ENCODE data around the gene EFNA5. TPM values are rescaled to one million over a fixed set of nuclear protein-coding genes. Genes with fewer than 3 reads are reported as not detected.
"Not testable (repeated sequence)": the region's sequence is repeated elsewhere in the genome, so short reads cannot be mapped to it uniquely, and the experiment has no call there.

The EFNA5 gene
- polyA plus RNA-seq, 2 donors = 3.4 to 4.9 TPM

- H3K4me3 ChIP-seq (ENCODE audit: low read depth in 1 of 2, low read length in 2 of 2) = no peak overlapping the region
- H3K4me1 ChIP-seq (ENCODE audit: control insufficient read depth in 2 of 2, insufficient read depth in 2 of 2, low read length in 1 of 2) = peaks cover 0 to 2% of the 10 kb centered on the region in 2 donors
- H3K36me3 ChIP-seq (ENCODE audit: control insufficient read depth in 2 of 2, insufficient read depth in 2 of 2, low read length in 1 of 2) = no peaks in the 10 kb centered on the region
- peak overlapping the region; percentile 71 to 84 for H3K27ac ChIP-seq (ENCODE audit: low read depth in 2 of 2, low read length in 1 of 2)
- H3K9me3 ChIP-seq (ENCODE audit: control insufficient read depth in 2 of 2, insufficient read depth in 1 of 2, low read depth in 1 of 2, low read length in 1 of 2) = no peaks in the 10 kb centered on the region
- H3K27me3 ChIP-seq (ENCODE audit: control insufficient read depth in 1 of 2, insufficient read depth in 2 of 2, low read length in 2 of 2) = no peaks in the 10 kb centered on the region
Observed at GRCh38 chr5:107456281-107456715, 214.4 kb downstream of the EFNA5 start.

GRCh38 chr5:107455111-107455544 is 215.6 kb downstream of the EFNA5 start:
- no peak overlapping the region for H3K4me3 ChIP-seq (ENCODE audit: low read depth in 1 of 2, low read length in 2 of 2)
- no peaks in the 10 kb centered on the region for H3K27me3 ChIP-seq (ENCODE audit: control insufficient read depth in 1 of 2, insufficient read depth in 2 of 2, low read length in 2 of 2)
- no peaks in the 10 kb centered on the region for H3K36me3 ChIP-seq (ENCODE audit: control insufficient read depth in 2 of 2, insufficient read depth in 2 of 2, low read length in 1 of 2)
- whole genome bisulfite sequencing, 2 donors = 57 to 59% methylated on average over 4 of the region's 4 CpGs
- H3K27ac ChIP-seq (ENCODE audit: low read depth in 2 of 2, low read length in 1 of 2) = peak overlapping the region in 1 of 2 donors; percentile 35
- peaks cover 0 to 2% of the 10 kb centered on the region in 2 donors for H3K4me1 ChIP-seq (ENCODE audit: control insufficient read depth in 2 of 2, insufficient read depth in 2 of 2, low read length in 1 of 2)
- H3K9me3 ChIP-seq (ENCODE audit: control insufficient read depth in 2 of 2, insufficient read depth in 1 of 2, low read depth in 1 of 2, low read length in 1 of 2) = no peaks in the 10 kb centered on the region

- not testable (repeated sequence) for H3K4me3 ChIP-seq (ENCODE audit: low read depth in 1 of 2, low read length in 2 of 2); H3K9me3 ChIP-seq (ENCODE audit: control insufficient read depth in 2 of 2, insufficient read depth in 1 of 2, low read depth in 1 of 2, low read length in 1 of 2); H3K36me3 ChIP-seq (ENCODE audit: control insufficient read depth in 2 of 2, insufficient read depth in 2 of 2, low read length in 1 of 2); H3K27me3 ChIP-seq (ENCODE audit: control insufficient read depth in 1 of 2, insufficient read depth in 2 of 2, low read length in 2 of 2); H3K27ac ChIP-seq (ENCODE audit: low read depth in 2 of 2, low read length in 1 of 2); H3K4me1 ChIP-seq (ENCODE audit: control insufficient read depth in 2 of 2, insufficient read depth in 2 of 2, low read length in 1 of 2)
- 94 to 95% methylated on average over 4 of the region's 4 CpGs for WGBS, 2 donors
Observed at GRCh38 chr5:107451827-107452226, 218.9 kb downstream of the EFNA5 start.

GRCh38 chr5:107451028-107451427 is 219.7 kb downstream of the EFNA5 start:
- Histone ChIP-seq H3K27ac (ENCODE audit: low read depth in 2 of 2, low read length in 1 of 2) (no peak overlapping the region), H3K36me3 (ENCODE audit: control insufficient read depth in 2 of 2, insufficient read depth in 2 of 2, low read length in 1 of 2) (no peaks in the 10 kb centered on the region), H3K4me1 (ENCODE audit: control insufficient read depth in 2 of 2, insufficient read depth in 2 of 2, low read length in 1 of 2) (no peaks in the 10 kb centered on the region), H3K9me3 (ENCODE audit: control insufficient read depth in 2 of 2, insufficient read depth in 1 of 2, low read depth in 1 of 2, low read length in 1 of 2) (no peaks in the 10 kb centered on the region), H3K27me3 (ENCODE audit: control insufficient read depth in 1 of 2, insufficient read depth in 2 of 2, low read length in 2 of 2) (no peaks in the 10 kb centered on the region), H3K4me3 (ENCODE audit: low read depth in 1 of 2, low read length in 2 of 2) (no peak overlapping the region)
- WGBS, 2 donors = 82% methylated on average over 3 of the region's 3 CpGs

GRCh38 chr5:107450531-107450930 is 220.2 kb downstream of the EFNA5 start:
- 73 to 90% methylated on average over 3 of the region's 3 CpGs for WGBS, 2 donors
- Histone ChIP-seq H3K4me1 (ENCODE audit: control insufficient read depth in 2 of 2, insufficient read depth in 2 of 2, low read length in 1 of 2) (no peaks in the 10 kb centered on the region), H3K4me3 (ENCODE audit: low read depth in 1 of 2, low read length in 2 of 2) (no peak overlapping the region), H3K27ac (ENCODE audit: low read depth in 2 of 2, low read length in 1 of 2) (no peak overlapping the region), H3K36me3 (ENCODE audit: control insufficient read depth in 2 of 2, insufficient read depth in 2 of 2, low read length in 1 of 2) (no peaks in the 10 kb centered on the region), H3K9me3 (ENCODE audit: control insufficient read depth in 2 of 2, insufficient read depth in 1 of 2, low read depth in 1 of 2, low read length in 1 of 2) (no peaks in the 10 kb centered on the region), H3K27me3 (ENCODE audit: control insufficient read depth in 1 of 2, insufficient read depth in 2 of 2, low read length in 2 of 2) (no peaks in the 10 kb centered on the region)

GRCh38 chr5:107449369-107449768 is 221.4 kb downstream of the EFNA5 start:
- Histone ChIP-seq H3K27me3 (ENCODE audit: control insufficient read depth in 1 of 2, insufficient read depth in 2 of 2, low read length in 2 of 2) (no peaks in the 10 kb centered on the region), H3K9me3 (ENCODE audit: control insufficient read depth in 2 of 2, insufficient read depth in 1 of 2, low read depth in 1 of 2, low read length in 1 of 2) (no peaks in the 10 kb centered on the region), H3K4me1 (ENCODE audit: control insufficient read depth in 2 of 2, insufficient read depth in 2 of 2, low read length in 1 of 2) (no peaks in the 10 kb centered on the region), H3K27ac (ENCODE audit: low read depth in 2 of 2, low read length in 1 of 2) (no peak overlapping the region), H3K36me3 (ENCODE audit: control insufficient read depth in 2 of 2, insufficient read depth in 2 of 2, low read length in 1 of 2) (no peaks in the 10 kb centered on the region), H3K4me3 (ENCODE audit: low read depth in 1 of 2, low read length in 2 of 2) (no peak overlapping the region)
- WGBS, 2 donors = 92 to 94% methylated on average over 3 of the region's 3 CpGs

- no peaks in the 10 kb centered on the region for H3K9me3 ChIP-seq (ENCODE audit: control insufficient read depth in 2 of 2, insufficient read depth in 1 of 2, low read depth in 1 of 2, low read length in 1 of 2)
- H3K4me3 ChIP-seq (ENCODE audit: low read depth in 1 of 2, low read length in 2 of 2) = no peak overlapping the region
- no peak overlapping the region for H3K27ac ChIP-seq (ENCODE audit: low read depth in 2 of 2, low read length in 1 of 2)
- 76 to 88% methylated on average over 6 of the region's 6 CpGs for WGBS, 2 donors
- no peaks in the 10 kb centered on the region for H3K4me1 ChIP-seq (ENCODE audit: control insufficient read depth in 2 of 2, insufficient read depth in 2 of 2, low read length in 1 of 2)
- no peaks in the 10 kb centered on the region for H3K27me3 ChIP-seq (ENCODE audit: control insufficient read depth in 1 of 2, insufficient read depth in 2 of 2, low read length in 2 of 2)
- no peaks in the 10 kb centered on the region for H3K36me3 ChIP-seq (ENCODE audit: control insufficient read depth in 2 of 2, insufficient read depth in 2 of 2, low read length in 1 of 2)
Observed at GRCh38 chr5:107447587-107447986, 223.2 kb downstream of the EFNA5 start.

GRCh38 chr5:107446972-107447371 is 223.8 kb downstream of the EFNA5 start:
- Histone ChIP-seq H3K27me3 (ENCODE audit: control insufficient read depth in 1 of 2, insufficient read depth in 2 of 2, low read length in 2 of 2) (no peaks in the 10 kb centered on the region), H3K27ac (ENCODE audit: low read depth in 2 of 2, low read length in 1 of 2) (no peak overlapping the region), H3K4me3 (ENCODE audit: low read depth in 1 of 2, low read length in 2 of 2) (no peak overlapping the region), H3K36me3 (ENCODE audit: control insufficient read depth in 2 of 2, insufficient read depth in 2 of 2, low read length in 1 of 2) (no peaks in the 10 kb centered on the region), H3K4me1 (ENCODE audit: control insufficient read depth in 2 of 2, insufficient read depth in 2 of 2, low read length in 1 of 2) (no peaks in the 10 kb centered on the region), H3K9me3 (ENCODE audit: control insufficient read depth in 2 of 2, insufficient read depth in 1 of 2, low read depth in 1 of 2, low read length in 1 of 2) (no peaks in the 10 kb centered on the region)
- WGBS, 2 donors = 91 to 97% methylated on average over 3 of the region's 3 CpGs

- no peak overlapping the region for H3K4me3 ChIP-seq (ENCODE audit: low read depth in 1 of 2, low read length in 2 of 2)
- no peak overlapping the region for H3K27ac ChIP-seq (ENCODE audit: low read depth in 2 of 2, low read length in 1 of 2)
- WGBS, 2 donors = 90 to 91% methylated on average over 3 of the region's 3 CpGs
- H3K36me3 ChIP-seq (ENCODE audit: control insufficient read depth in 2 of 2, insufficient read depth in 2 of 2, low read length in 1 of 2) = no peaks in the 10 kb centered on the region
- H3K27me3 ChIP-seq (ENCODE audit: control insufficient read depth in 1 of 2, insufficient read depth in 2 of 2, low read length in 2 of 2) = no peaks in the 10 kb centered on the region
- no peaks in the 10 kb centered on the region for H3K9me3 ChIP-seq (ENCODE audit: control insufficient read depth in 2 of 2, insufficient read depth in 1 of 2, low read depth in 1 of 2, low read length in 1 of 2)
- H3K4me1 ChIP-seq (ENCODE audit: control insufficient read depth in 2 of 2, insufficient read depth in 2 of 2, low read length in 1 of 2) = no peaks in the 10 kb centered on the region
Observed at GRCh38 chr5:107444300-107444699, 226.4 kb downstream of the EFNA5 start.

- no peak overlapping the region for H3K4me3 ChIP-seq (ENCODE audit: low read depth in 1 of 2, low read length in 2 of 2)
- no peak overlapping the region for H3K27ac ChIP-seq (ENCODE audit: low read depth in 2 of 2, low read length in 1 of 2)
- WGBS, 2 donors = 95 to 97% methylated on average over 3 of the region's 3 CpGs
- H3K36me3 ChIP-seq (ENCODE audit: control insufficient read depth in 2 of 2, insufficient read depth in 2 of 2, low read length in 1 of 2) = no peaks in the 10 kb centered on the region
- H3K4me1 ChIP-seq (ENCODE audit: control insufficient read depth in 2 of 2, insufficient read depth in 2 of 2, low read length in 1 of 2) = no peaks in the 10 kb centered on the region
- no peaks in the 10 kb centered on the region for H3K9me3 ChIP-seq (ENCODE audit: control insufficient read depth in 2 of 2, insufficient read depth in 1 of 2, low read depth in 1 of 2, low read length in 1 of 2)
- H3K27me3 ChIP-seq (ENCODE audit: control insufficient read depth in 1 of 2, insufficient read depth in 2 of 2, low read length in 2 of 2) = no peaks in the 10 kb centered on the region
Observed at GRCh38 chr5:107443897-107444296, 226.8 kb downstream of the EFNA5 start.

Data from esophagus (tissue), 2 donors.